Ovary (tissue), 9 donors: Measurements from ENCODE around the gene DIAPH3. TPM values are rescaled to one million over a fixed set of nuclear protein-coding genes. Genes with fewer than 3 reads are reported as not detected.

Experiments
- DNase-seq, 5 donors: peaks; one replicate each; pipeline ENCODE4 v3.0.0-alpha.2; 2019 to 2020
- H3K27ac ChIP-seq, 2 donors: fragments of 200-600 bp; one replicate each; pipeline versions ENCODE4 v1.5.1 to v1.8.0; 2019 to 2022
- H3K27me3 ChIP-seq: fragments of 200-600 bp; one replicate; pipeline ENCODE4 v1.8.0; 2022
- H3K36me3 ChIP-seq: fragments of 200-600 bp; sonication (generic); one replicate; pipeline ENCODE4 v1.5.1; 2019
- H3K4me1 ChIP-seq: one replicate; pipeline ENCODE4 v1.8.1; 2013; ENCODE audit warnings: mild to moderate bottlenecking, moderate library complexity; ENCODE audit not compliant: insufficient read depth
- H3K4me3 ChIP-seq: fragments of 200-600 bp; sonication (generic); one replicate; pipeline ENCODE4 v1.5.1; 2017
- H3K9me3 ChIP-seq, 2 donors: fragments of 200-600 bp in 1 of 2; sonication (generic) in 1 of 2; one replicate each; pipeline versions ENCODE4 v1.5.1 to v1.8.1; 2013 to 2019; ENCODE audit warnings: mild to moderate bottlenecking in 1 of 2, moderate library complexity in 1 of 2
- CTCF ChIP-seq, 3 donors: fragments of 450-650 bp in 2 of 3; fragments of 200-600 bp in 1 of 3; IDR thresholded peaks; one replicate each; pipeline versions ENCODE4 v1.5.1 to v1.8.0; 2016 to 2022; ENCODE audit warnings: antibody characterized with exemption in 3 of 3, mild to moderate bottlenecking in 1 of 3
- EP300 ChIP-seq: sonication (generic); formaldehyde crosslinking; IDR thresholded peaks from one replicate; pipeline ENCODE4 v1.6.1; 2017; ENCODE audit warnings: antibody characterized with exemption
- POLR2A ChIP-seq: fragments of 450-650 bp; IDR thresholded peaks from one replicate; pipeline ENCODE4 v1.6.1; 2017; ENCODE audit warnings: antibody characterized with exemption, mild to moderate bottlenecking, moderate library complexity
- WGBS, 3 donors: extraction: QIAGEN DNeasy Blood & Tissue Kit in 1 of 3; methylation state at CpG; one replicate each; pipeline versions ENCODE4 v1.1.5 to v1.1.7; 2013 to 2017; 5-methylcytosine and 5-hydroxymethylcytosine counted together
- intact Hi-C, 4 donors: fragments of 100-400 bp; cut with DNase I; formaldehyde crosslinking; loops; one replicate each; pipeline versions ENCODE4 v1.11.0 to v1.15.1; 2022 to 2023
- polyA plus RNA-seq, 2 donors: library from polyadenylated mRNA; stranded (reverse); fragments of 200-250 nt in 1 of 2; fragments of 350-450 nt in 1 of 2; fragmentation: Illumina TruSeq in 1 of 2; extraction: RNeasy Lipid Tissue Mini Kit (QIAGEN cat#74804) in 1 of 2; gene quantifications; one replicate each; pipeline ENCODE4 v1.2.3, GENCODE V29; 2013 to 2014
- total RNA-seq, 7 donors: library from RNA; depleted of rRNA in 2 of 7; stranded (reverse); fragments of >200 nt in 2 of 7; fragmentation: NEBNext Ultra II Directional in 3 of 7; extraction: Animal tissue kit (Norgen Biotek cat#: 25700) in 3 of 7; gene quantifications; one replicate each; pipeline versions ENCODE4 v1.1.0 to v1.2.4, GENCODE V29; 2016 to 2023
- donor health status: DM: no; HTN: no; CAD: no; lungs with moderate emphysema.
- donor health status: DM: no; HTN: no; CAD: no.
- donor health status: Bipolar disorder and iron deficiency.
- donor health status: DM: yes; HTN: yes; CAD: no.
- donor health status: DM: no; HTN: no; CAD: no.
- donor health status: DM: yes; HTN: yes; CAD: no.

DIAPH3 gene
- total and polyA plus RNA-seq, 9 donors = 0.13 to 2.6 (median 0.40) TPM; not detected in 1

DNA sequence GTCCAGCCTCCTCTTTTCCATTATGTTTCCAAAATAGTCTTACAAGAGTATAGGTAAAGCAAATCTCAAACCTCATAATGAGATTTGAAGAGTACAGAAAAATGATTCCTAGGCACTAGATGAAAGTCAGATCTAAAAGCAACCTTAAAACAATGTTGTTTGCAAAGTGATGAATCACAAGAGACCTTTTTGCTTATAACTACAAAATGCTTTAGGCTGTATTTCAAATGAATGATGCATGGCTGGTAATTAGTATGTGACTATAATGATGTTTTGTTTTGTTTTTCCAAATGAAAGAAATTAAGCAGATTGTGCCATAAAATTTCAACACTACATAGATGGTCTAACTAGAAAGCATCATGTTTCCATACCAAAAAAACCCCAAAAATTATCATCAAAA, 272.7 kb downstream of the DIAPH3 start:
- Histone ChIP-seq H3K36me3 (no peaks in the 10 kb centered on the region), H3K27me3 (no peaks in the 10 kb centered on the region), H3K4me3 (no peak overlapping the region), H3K4me1 (no peaks in the 10 kb centered on the region), H3K9me3 (no peaks in the 10 kb centered on the region), H3K27ac (no peak overlapping the region)
- intact Hi-C loops = no loop called here
- DNase-seq = no peak
- no peak for TF ChIP-seq EP300
- TF ChIP-seq CTCF (IDR thresholded peaks at IDR 0.05) = no peak
- no peak for TF ChIP-seq POLR2A

DNA sequence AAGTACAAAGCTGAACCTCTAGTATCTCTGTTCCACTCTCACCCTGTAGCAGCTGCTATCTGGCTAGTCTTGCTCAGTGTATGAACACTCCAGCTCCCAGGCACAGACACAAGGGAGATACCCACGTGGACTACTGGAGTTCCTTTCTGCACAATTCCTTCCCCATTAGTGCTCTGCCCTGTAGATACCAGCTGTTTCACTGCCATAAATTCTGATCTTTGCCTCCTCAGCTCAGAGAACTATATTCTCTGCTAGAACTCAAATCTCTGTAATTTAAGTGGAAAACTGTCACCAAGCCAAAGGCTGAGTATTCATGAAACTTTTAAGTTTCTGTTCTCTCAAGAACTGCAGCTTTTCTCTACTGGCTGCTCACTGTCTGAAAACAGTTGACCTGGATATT, 273.7 kb downstream of the DIAPH3 start:
- intact Hi-C loops = no loop called here
- Histone ChIP-seq H3K4me3 (no peak overlapping the region), H3K36me3 (no peaks in the 10 kb centered on the region), H3K27me3 (no peaks in the 10 kb centered on the region), H3K9me3 (no peaks in the 10 kb centered on the region), H3K27ac (no peak overlapping the region), H3K4me1 (no peaks in the 10 kb centered on the region)
- no peak for DNase-seq
- TF ChIP-seq EP300 = no peak
- no peak for TF ChIP-seq CTCF (IDR thresholded peaks at IDR 0.05)
- TF ChIP-seq POLR2A = no peak
- WGBS, 3 donors = 33 to 50% (median 35%) methylated on average over 1 of the region's 1 CpG

DNA sequence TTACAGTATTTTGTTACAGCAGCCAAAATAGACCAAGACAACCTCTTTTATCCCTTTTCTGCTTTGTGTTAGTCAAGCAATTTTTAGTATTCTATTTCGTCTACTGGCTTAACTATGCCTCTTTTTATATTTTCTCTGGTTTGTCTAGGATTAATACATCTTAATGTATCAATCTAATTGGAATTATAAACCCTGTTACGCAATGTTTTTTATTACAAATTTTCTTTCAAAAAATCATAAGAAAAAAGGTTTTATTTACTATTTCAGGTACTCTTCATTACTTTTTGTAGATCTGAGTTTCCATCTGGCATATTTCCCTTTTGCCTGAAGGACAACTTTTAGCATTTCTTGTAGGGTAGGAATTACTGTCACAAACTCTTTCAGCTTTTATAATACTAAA, 275.3 kb downstream of the DIAPH3 start:
- no peak for TF ChIP-seq CTCF (IDR thresholded peaks at IDR 0.05)
- TF ChIP-seq EP300 = no peak
- Histone ChIP-seq H3K27ac (no peak overlapping the region), H3K4me3 (no peak overlapping the region), H3K4me1 (no peaks in the 10 kb centered on the region), H3K9me3 (no peaks in the 10 kb centered on the region), H3K27me3 (no peaks in the 10 kb centered on the region), H3K36me3 (no peaks in the 10 kb centered on the region)
- DNase-seq = no peak
- intact Hi-C loops = no loop called here
- WGBS, 3 donors = 95 to 98% (median 97%) methylated on average over 2 of the region's 2 CpGs

- no peaks in the 10 kb centered on the region for H3K36me3 ChIP-seq
- no peaks in the 10 kb centered on the region for H3K4me1 ChIP-seq
- no peak for DNase-seq
- TF ChIP-seq CTCF (IDR thresholded peaks at IDR 0.05) = no peak
- no peak for TF ChIP-seq EP300
- TF ChIP-seq POLR2A = no peak
- H3K9me3 ChIP-seq = no peaks in the 10 kb centered on the region
- no peaks in the 10 kb centered on the region for H3K27me3 ChIP-seq
- no peak overlapping the region for H3K4me3 ChIP-seq
- WGBS, 3 donors = 44 to 62% (median 47%) methylated on average over 3 of the region's 3 CpGs
- H3K27ac ChIP-seq = no peak overlapping the region
- intact Hi-C loops = no loop called here
Observed at GRCh38 chr13:59885076-59885475, 278.7 kb downstream of the DIAPH3 start.

DNA sequence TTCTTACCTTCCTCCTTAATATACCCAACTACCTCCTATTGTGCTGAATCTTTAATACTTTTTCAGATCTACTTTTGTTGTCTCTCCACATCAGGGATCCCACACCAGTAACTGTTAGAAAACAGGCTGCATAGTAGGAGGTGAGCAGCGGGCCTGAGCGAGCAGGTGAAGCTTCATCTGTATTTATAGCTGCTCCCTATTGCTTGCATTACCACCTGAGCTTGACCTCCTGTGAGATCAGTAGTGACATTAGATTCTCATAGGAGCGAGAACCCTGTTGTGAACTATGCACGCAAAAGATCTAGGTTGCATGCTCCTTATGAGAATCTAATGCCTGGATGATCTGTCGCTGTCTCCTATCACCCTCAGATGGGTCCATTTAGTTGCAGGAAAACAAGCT, 279.8 kb downstream of the DIAPH3 start:
- WGBS, 3 donors = 98 to 99% (median 99%) methylated on average over 5 of the region's 5 CpGs
- no peak for DNase-seq
- intact Hi-C loops = no loop called here
- Histone ChIP-seq H3K9me3 (no peaks in the 10 kb centered on the region), H3K27ac (no peak overlapping the region), H3K36me3 (no peaks in the 10 kb centered on the region), H3K27me3 (no peaks in the 10 kb centered on the region), H3K4me1 (peaks cover 2% of the 10 kb centered on the region), H3K4me3 (no peak overlapping the region)
- TF ChIP-seq EP300 = no peak
- no peak for TF ChIP-seq POLR2A
- no peak for TF ChIP-seq CTCF (IDR thresholded peaks at IDR 0.05)
